ENCODE measurements around the gene RFPL1.

The RFPL1 gene

DNA sequence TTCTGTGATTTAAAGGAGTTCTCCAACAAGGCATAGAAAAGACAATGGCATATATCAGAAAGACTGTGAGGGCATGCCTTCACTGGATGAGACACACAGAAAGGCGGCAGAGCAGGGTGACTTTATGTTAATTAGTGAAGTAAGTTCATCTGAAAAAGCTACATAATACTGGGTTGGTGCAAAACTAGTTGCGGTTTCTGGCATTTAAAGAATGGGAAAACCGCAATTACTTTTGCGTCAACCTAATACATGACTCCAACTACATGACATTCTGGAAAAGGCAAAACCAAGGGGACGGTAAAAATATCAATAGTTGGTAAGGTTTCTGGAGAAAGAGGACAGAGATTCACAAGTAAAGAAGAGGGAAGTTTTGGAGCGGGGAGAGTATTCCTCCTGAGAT, 5.1 kb downstream of the RFPL1 start:
- DNase-seq (ENCODE audit: low read depth in 2 of 2), result no peak

DNA sequence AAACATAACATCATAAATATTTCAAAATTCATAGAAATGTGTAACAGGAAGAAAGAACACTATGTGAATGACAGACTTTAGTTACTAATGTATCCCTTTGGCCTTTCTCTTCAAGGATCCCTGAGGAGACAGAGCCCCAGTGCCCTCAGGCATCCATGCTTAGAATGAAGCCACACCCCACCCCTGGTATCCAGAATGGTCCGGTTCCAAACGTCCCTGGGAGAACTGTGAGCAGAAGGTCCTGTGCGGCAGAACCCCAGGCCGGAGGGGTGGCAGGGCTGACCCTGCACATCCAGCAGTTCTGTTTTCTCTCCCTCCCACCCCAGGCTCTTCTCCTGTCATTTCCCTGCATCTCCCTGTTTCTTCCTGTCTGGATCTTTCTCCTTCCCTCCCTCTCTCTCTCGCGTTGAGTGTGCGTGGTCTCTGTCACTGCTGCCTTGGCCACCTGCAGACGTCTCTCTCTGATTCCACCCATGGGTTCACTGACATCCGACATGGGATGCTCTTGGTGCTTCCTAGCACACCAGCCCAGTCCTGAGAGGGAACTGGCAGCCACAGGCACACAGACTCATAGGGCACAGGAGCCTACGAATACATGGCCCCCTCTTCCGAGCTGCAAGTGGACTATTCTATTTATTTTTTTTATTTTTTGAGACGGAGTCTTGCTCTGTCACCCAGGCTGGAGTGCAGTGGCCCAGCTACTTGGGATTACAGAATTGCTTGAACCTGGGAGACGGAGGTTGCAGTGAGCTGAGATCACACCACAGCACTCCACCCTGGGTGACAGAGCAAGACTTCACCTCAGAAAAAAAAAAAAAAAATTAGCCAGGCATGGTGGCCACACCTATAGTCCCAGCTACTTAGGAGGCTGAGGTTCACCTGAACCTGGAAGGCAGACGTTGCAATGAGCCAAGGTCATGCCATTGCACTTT, 5.7 kb downstream of the RFPL1 start:
- DNase-seq (ENCODE audit: low read depth in 2 of 2), result no peak

DNA sequence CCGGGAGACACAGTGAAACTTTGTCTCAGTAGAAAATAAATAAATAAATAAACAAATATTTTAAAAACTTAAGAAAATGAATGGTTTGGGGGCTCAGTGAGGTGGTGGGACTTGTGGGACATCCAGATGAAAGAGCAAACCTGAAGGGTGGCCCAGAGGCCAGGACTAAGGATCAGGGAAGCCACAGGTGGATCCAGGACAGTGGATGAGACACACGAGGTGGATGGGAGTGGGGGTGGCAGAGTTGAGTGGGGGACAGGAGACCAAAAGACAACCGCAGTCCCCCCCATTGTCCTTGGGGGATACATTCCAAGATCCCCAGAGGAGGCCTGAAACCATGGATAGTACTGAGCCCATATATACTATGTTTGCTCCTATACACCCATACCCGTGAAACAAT, 7.1 kb downstream of the RFPL1 start:
- no peak for DNase-seq (ENCODE audit: low read depth in 2 of 2)

DNA sequence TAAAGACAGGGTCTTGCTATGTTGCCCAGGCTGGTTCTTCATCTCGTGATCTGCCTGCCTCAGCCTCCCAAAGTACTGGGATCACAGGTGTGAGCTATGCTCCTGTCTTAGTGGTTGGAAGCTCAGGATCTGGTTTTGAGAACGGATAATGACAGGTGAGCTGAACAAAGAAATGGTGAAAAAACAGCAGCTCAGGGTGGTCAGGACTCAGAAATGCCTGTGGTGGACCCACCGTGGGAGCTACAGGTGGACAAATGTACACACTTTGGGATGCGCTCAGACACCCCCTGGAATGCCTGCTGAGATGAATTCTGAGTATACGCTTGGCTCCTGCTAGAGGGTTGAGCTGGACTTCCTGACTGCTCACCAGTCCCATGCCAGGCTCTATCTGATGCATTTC, 9.5 kb downstream of the RFPL1 start:
- no peak for DNase-seq (ENCODE audit: low read depth in 2 of 2)

DNA sequence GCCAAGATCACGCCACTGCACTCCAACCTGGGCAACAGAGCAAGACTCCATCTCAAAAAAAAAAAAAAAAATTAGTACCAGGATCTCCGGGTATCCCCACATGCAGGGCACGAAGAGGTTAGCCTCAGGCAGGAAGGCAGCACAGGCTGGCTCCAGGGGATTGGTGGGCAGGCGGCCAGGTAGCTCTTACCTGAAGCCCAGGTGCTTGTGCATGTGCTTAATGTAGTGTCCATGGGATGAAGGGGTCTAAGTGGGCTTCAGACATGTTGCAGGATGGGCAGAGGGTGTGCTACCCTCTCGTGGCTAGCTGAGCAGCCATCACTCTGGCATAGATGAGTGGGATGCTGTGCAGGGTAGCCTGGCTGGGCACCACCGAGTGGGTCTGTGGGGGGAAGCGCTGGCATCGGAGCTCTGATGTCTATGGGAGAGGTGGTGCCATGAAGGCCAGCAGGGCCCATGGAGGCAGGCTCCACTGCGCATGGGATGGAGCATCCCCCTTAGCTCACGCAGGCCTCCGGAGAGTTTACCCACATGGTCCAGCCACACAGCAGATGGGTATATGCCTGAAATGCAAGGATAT, 11.0 kb downstream of the RFPL1 start:
- no peak for DNase-seq (ENCODE audit: low read depth in 2 of 2)

DNA sequence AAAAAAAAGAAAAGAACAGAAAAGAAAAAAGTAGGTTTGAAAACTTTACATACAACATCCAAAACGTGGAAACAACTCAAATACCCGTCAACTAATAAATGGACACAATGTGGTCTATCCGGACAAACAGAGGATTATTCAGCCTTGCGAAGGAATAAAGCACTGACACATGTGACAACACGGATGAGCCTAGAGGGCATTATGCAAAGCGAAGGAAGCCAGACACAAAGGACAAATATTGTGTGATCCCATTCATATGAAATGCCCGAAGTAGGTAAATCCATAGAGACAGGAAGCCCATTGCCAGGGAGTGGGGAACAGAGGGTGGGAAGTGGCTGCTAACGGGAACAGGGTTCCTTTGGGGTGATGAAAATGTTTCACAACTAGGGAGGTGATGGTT, 11.8 kb downstream of the RFPL1 start:
- DNase-seq (ENCODE audit: low read depth in 2 of 2), result no peak

DNA sequence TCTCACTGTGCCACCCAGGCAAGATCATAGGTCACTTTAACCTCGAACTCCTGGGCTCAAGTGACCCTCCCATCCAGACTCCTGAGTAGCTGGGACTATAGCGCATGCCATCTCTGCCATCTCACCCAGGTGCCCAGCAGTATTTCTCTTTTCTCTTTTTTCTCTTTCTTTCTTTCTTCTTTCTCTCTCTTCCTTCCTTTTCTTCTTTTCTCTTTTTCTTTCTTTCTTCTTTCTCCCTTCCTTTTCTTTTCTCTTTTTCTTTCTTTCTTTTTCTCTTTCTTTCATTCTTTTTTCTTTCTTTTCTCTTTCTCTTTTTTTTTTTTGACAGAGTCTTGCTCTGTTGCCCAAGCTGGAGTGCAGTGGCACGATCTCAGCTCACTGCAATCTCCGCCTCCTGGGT, 13.5 kb downstream of the RFPL1 start:
- no peak for DNase-seq (ENCODE audit: low read depth in 2 of 2)

DNA sequence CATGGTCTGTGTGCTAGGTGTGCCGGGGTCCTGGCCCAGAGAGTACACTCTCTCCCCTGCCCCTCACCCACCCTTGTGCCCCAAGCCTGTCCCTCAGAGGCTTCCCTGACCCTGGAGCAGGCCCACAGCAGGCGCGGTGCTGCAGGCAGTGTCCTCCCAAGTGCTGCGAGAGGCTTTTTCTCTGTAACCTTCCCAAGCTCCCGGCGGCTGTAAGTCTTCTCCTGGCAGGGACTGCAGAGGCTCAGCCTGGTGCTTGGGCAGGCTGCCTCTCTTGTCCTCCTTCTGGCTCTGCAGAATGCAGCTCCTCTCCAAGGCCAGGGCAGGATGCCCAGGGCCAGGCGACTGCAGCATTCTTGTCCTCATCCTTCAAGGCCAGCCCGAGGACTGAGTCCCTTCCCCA, 15.9 kb downstream of the RFPL1 start:
- no peak for DNase-seq (ENCODE audit: low read depth in 2 of 2)

DNA sequence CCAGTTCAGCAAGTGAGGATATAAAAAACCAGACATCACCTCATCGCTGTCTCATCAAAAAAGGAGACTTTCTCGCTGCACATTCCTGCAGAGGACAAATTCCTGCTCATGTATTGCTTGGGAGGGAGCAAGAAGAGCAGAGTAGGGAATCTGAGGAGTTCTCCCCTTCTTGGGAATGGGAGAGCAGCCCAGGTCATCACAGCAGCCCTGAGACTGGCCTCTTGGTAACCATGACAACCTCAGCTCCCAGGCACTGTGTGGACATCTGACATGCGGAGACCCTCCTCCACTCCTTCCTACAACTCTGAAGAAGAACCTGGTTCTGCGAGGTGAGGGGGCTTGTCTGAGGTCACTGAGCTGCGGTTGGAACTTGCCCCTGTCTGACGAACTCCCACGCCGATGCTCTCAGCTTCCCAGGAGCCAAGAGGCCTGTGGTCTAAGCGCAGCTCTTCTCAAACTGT, 17.9 kb downstream of the RFPL1 start:
- no peak for DNase-seq (ENCODE audit: low read depth in 2 of 2)

DNA sequence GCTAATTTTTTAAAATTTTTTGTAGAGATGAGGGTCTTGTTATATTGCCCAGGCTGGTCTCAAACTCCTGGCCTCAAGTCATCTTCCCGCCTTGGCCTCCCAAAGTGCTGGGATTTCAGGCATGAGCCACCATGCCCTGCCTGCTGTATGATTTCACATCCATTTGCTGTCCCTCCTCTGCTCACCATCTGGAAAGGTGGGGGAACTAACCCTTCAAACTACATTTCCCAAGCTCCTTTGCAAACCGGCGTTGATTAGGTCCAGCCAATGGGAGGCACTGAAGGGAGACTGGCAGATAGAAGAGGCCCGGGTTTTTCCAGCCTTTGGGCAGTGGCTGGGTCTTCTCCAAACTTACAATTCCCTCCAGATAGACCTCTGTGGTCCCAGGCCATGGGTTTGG, 19.3 kb downstream of the RFPL1 start:
- DNase-seq (ENCODE audit: low read depth in 2 of 2), result no peak

DNA sequence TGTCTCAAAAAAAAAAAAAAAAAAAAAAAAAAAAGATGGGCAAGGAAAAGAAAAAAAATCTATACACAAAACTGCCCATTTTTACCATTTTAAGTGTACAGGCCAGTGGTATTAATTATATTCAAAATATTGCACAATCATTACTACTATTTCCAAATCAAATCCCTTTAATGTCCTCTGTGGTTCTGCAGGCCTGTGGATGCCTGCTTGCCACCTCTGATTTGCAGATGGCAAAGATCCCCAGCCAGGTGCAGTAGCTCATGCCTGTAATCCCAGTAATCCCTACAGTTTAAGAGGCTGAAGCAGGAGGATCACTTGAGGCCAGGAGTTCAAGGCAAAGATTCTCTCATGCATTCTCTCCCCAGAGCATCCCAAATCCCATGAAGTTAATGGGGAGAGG, 20.2 kb downstream of the RFPL1 start:
- DNase-seq (ENCODE audit: low read depth in 2 of 2), result no peak

DNA sequence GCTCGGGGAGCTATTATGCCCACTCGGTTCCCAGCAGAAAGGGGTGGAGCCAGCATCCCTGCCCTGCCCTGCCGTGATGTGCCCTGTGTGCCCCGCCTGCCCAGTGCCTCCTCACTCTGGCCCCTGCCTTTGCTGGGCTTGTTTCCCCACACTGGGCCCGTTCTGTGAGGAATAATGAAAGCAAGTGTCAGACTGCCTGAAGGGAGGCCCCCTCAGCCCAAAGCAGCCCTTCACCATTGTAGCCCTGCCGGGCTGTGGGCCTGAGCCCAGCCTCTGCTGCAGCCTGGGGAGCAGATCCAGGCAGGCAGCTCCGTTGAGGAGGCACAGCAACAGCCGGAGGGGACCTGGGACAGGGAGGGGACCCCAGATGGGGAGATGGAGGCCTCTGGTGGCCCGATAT, 21.4 kb downstream of the RFPL1 start:
- DNase-seq (ENCODE audit: low read depth in 2 of 2), result no peak

DNA sequence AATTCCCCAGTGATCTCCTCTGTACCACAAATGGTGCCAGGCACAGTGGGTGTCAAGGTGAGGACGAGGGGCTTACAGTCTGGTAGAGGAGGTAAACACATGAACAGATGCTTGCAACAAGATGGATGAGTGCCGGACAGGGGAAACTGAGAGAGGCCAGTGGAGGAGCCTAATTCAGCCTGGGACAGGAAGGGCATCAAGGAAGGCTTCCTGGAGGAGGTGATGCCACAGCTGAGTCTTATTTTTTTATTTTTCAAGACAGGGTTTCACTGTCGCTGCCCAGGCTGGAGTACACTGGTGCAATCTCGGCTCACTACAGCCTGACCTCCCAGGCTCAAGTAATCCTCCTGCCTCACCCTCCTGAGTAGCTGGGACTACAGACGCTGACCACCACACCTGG, 22.9 kb downstream of the RFPL1 start:
- no peak for DNase-seq (ENCODE audit: low read depth in 2 of 2)

DNA sequence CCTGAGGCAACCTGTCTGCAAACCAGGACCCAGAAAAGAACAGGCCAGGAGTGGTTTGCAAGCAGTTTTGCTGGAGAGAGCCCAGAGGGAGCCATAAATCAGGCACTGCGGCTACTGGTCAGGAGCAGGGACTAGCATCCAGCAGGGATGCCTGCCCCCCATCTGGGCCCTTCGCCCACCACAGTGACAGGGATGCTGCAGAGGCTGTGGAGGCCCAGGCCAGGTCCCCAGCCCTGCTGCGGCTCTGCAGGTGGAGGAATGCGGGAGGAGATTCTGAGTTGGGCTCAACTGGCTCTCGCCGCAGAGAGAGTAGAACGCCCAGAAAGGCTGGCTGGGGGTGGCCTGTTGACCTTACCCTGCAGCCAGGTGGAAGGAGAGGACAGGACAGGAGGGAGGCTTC, 25.2 kb downstream of the RFPL1 start:
- DNase-seq (ENCODE audit: low read depth in 2 of 2), result no peak

DNA sequence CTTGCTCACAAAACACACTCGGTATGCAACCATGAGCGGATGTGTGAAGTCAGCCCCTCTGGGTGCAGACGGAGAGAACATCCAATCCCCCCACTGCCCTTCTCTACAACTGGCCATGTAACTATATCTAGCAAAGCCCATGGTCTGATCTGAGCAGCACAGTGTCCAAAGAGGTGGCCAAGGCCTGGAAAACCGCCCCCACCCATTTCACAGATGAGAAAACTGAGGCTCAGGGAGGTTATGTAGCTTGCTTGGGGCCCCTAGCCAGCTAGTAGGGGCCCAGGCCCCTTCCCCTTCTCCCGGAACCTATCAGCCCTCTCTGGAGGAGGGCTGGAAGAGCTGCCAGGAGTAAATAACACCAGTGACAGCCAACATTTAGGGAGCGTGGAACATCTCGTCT, 26.2 kb downstream of the RFPL1 start:
- DNase-seq (ENCODE audit: low read depth in 2 of 2), result no peak

DNA sequence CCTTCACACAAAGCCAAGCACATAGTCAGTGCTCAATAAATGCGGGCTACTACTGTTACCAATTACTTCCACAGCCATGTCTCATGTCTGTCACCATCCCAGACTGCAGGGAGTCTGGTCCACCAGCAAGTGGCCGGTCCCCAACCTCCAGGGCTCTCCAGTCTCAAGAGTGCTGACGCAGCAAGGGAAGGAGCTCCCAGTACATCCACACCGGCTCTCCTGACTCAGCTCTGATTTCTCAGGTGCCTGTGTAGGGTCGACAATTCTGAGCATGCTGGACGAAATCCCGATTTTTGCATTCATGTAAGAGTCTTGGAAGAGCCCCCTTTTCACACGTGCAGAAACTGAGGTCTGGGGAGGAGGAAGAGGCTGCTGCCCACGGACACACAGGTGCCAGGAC, 31.4 kb downstream of the RFPL1 start:
- DNase-seq (ENCODE audit: low read depth in 2 of 2), result no peak

DNA sequence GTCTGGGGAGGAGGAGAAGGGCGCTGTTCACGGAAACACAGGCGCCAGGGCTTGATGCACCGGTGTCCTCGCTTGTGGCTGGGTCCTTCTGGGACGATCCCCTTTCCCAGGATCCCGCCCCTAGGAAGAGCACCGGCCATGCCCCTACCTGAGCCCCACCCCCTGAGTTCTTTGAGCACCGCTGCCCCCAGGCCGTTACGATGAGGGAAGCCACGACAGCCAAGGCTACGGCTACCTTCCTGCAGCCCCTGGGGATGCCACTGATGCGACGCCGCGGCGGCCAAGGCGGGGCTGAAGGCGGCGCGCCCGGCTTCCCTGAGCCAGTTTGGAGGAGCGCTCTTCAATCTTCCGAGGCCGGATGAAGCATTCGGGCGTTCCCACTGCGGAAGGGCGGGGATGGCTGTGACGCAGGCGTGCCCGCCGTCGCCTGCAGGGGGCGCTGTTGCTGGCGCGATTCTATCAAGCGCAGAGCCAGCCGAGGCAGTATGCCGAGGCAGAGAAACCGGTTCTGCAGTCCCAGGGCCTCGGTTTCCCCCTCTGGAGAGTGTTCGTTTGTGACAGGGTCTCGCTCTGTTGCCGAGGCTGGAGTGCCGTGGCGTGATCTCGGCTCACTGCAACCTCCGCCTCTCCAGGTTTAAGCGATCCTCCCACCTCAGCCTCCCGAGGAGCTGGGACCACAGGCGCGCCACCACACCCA, 31.9 kb downstream of the RFPL1 start:
- DNase-seq (ENCODE audit: low read depth in 2 of 2), result peak; percentile 19 to 32

DNA sequence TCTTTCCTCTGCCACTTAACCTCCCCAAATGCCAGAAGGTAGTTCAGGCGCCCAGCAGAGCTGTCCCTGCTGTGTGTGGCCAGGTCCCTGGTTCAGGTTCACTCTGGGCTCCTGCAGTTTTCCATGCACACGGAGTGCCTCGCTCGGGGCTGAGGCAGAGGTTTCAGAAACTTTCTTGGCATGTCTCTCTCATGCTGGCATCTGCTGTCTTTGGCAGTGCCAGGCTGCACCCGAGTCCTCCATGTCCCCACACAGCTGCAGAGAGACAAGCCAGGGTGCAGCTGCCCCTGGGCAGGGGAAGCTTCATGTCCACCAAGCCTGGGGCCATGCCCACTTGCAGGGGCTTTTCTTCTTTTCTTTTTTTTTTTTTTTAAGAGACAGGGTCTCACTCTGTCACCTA, 34.6 kb downstream of the RFPL1 start:
- no peak for DNase-seq (ENCODE audit: low read depth in 2 of 2)

DNA sequence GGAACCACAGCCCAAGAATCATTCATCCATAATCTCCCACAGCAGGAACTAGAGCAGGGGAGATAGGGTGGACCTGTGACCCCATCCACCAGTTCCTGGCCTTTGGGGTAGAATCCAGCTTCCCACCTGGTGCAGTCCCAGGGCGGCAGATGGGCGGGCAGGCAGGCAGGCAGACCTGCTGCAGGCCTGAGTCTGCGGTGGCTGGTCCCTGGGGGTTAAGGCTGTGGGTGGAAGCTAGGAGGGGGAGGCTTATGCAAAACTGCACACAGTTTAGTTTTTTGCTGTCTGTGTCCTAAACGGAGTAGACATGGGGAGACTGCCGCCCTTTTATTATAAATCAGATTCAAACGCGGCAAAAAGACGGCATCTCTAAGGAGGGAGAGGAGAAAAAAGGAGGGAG, 37.2 kb downstream of the RFPL1 start:
- no peak for DNase-seq (ENCODE audit: low read depth in 2 of 2)

DNA sequence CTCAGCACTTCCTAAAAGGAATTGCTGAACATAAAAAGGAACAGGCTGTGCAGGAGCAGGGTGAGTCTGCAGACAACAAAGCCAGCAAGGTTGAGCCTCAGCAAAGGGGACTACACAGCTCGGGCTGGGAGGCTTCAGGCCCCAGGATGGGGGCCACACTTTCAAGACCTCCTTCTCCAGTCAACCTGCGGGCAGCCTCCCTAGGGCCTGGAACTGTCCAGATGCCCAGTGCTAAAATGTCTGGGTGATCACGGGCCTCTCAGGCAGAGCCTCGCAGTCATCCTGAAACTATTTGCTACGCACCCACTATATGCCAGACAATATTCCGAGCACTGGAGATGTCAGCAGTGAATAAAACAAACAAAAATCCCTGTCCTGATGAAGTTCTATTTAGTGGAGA, 37.7 kb downstream of the RFPL1 start:
- DNase-seq (ENCODE audit: low read depth in 2 of 2), result no peak

DNA sequence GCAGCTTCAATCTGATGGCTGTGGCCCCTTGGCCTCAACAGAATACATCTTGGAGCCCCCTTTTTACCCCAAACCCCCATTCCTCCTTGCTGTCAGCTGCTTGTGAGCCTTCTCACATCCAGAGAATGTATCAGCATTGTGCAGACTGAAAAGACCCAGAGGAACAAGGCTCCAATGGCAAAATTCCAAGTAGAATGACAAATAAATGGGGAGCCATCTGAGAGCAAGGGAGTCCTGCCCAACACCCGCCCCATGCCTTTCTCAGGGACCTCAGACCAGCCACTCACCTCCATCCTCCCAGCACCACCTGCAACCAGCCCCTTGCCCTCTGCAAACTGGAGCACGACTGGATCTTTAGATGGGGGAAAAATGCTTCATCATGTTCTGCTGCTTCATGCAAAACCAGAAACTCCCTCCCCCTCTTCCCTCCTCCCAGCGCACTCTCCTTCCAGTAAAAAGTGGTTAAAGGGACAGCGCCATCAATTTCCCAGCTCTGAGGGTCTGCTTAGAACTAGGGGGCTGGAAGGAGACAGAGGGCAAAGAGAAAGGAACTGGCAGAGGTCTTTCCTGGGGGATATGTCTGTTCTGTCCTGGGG, 39.4 kb downstream of the RFPL1 start:
- no peak for DNase-seq (ENCODE audit: low read depth in 2 of 2)
